OCI-LY3 (cell line): ENCODE results near the gene CFAP54.

ENCODE experiments used
- H2AFZ ChIP-seq: fragments of 200-600, 300-600 bp; shearing (Covaris generic); 2 replicates; pipeline ENCODE4 v1.6.0; 2014; ENCODE audit warnings: antibody characterized with exemption, low read depth, low read length
- H3K27ac ChIP-seq: fragments of 200-600, 300-600 bp; sonication (generic); 2 replicates; pipeline ENCODE4 v1.5.1; 2014; ENCODE audit warnings: mild to moderate bottlenecking, low read length, moderate library complexity, mixed read lengths
- H3K27me3 ChIP-seq: fragments of 200-600, 300-600 bp; sonication (generic); 2 replicates; pipeline ENCODE4 v1.6.1; 2014; ENCODE audit warnings: low read depth, low read length, mixed read lengths
- H3K36me3 ChIP-seq: fragments of 200-600, 300-600 bp; sonication (generic); replicated peaks from 2 replicates; pipeline ENCODE3; 2014; ENCODE audit warnings: low read depth, low read length, mixed read lengths
- H3K4me1 ChIP-seq: fragments of 300-600, 200-600 bp; sonication (generic); 2 replicates; pipeline ENCODE4 v1.6.1; 2014; ENCODE audit warnings: low read length, mixed read lengths
- H3K4me2 ChIP-seq: fragments of 200-600, 300-600 bp; sonication (generic); 2 replicates; pipeline ENCODE4 v1.6.1; 2014; ENCODE audit warnings: low read length, mixed read lengths
- H3K4me3 ChIP-seq: fragments of 300-600, 200-600 bp; sonication (generic); 2 replicates; pipeline ENCODE4 v1.5.1; 2014; ENCODE audit warnings: antibody characterized with exemption, mild to moderate bottlenecking, low read length, moderate library complexity
- H3K79me2 ChIP-seq: fragments of 300-600, 200-600 bp; shearing (Covaris generic); 2 replicates; pipeline ENCODE4 v1.6.1; 2014; ENCODE audit warnings: mild to moderate bottlenecking, low read length, mixed read lengths
- H3K9ac ChIP-seq: fragments of 300-600, 200-600 bp; shearing (Covaris generic); 2 replicates; pipeline ENCODE4 v1.6.0; 2014; ENCODE audit warnings: mild to moderate bottlenecking, low read length, moderate library complexity
- H3K9me3 ChIP-seq: fragments of 200-600, 300-600 bp; shearing (Covaris generic); 2 replicates; pipeline ENCODE4 v1.6.1; 2014; ENCODE audit warnings: low read length, mixed read lengths; ENCODE audit not compliant: insufficient read depth
- H4K20me1 ChIP-seq: fragments of 200-600, 300-600 bp; sonication (generic); 2 replicates; pipeline ENCODE4 v1.6.1; 2016; ENCODE audit warnings: low read length, mixed read lengths; ENCODE audit not compliant: insufficient read depth
- EZH2phosphoT487 ChIP-seq: fragments of 200-600 bp; shearing (Covaris generic); IDR thresholded peaks from 2 replicates; pipeline ENCODE4 v1.6.1; 2018; ENCODE audit warnings: antibody characterized with exemption, mixed run types, low read depth
- TF ChIP-seq, protein P1 (sequence below): fragments of 200-600, 300-600 bp; sonication (generic); IDR thresholded peaks from 2 replicates; pipeline ENCODE4 v1.5.1; 2014; ENCODE audit warnings: antibody characterized with exemption, low read length, low read depth

Gene CFAP54

GRCh38 chr12:96861656-96862055 lies 372.3 kb downstream of the CFAP54 start:
- Histone ChIP-seq H3K27ac (no peak overlapping the region), H3K36me3 (no peaks in the 10 kb centered on the region), H3K4me2 (no peak overlapping the region), H3K27me3 (no peaks in the 10 kb centered on the region), H3K79me2 (no peaks in the 10 kb centered on the region), H3K9ac (no peak overlapping the region), H3K4me1 (no peaks in the 10 kb centered on the region), H3K9me3 (no peaks in the 10 kb centered on the region), H3K4me3 (no peak overlapping the region), H4K20me1 (no peaks in the 10 kb centered on the region), H2AFZ (no peak overlapping the region)
- TF ChIP-seq EZH2phosphoT487 = no peak
- TF ChIP-seq, protein P1, sequence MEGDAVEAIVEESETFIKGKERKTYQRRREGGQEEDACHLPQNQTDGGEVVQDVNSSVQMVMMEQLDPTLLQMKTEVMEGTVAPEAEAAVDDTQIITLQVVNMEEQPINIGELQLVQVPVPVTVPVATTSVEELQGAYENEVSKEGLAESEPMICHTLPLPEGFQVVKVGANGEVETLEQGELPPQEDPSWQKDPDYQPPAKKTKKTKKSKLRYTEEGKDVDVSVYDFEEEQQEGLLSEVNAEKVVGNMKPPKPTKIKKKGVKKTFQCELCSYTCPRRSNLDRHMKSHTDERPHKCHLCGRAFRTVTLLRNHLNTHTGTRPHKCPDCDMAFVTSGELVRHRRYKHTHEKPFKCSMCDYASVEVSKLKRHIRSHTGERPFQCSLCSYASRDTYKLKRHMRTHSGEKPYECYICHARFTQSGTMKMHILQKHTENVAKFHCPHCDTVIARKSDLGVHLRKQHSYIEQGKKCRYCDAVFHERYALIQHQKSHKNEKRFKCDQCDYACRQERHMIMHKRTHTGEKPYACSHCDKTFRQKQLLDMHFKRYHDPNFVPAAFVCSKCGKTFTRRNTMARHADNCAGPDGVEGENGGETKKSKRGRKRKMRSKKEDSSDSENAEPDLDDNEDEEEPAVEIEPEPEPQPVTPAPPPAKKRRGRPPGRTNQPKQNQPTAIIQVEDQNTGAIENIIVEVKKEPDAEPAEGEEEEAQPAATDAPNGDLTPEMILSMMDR = no peak

- Histone ChIP-seq H2AFZ (no peak overlapping the region), H3K79me2 (no peaks in the 10 kb centered on the region), H3K27me3 (no peaks in the 10 kb centered on the region), H3K9me3 (no peaks in the 10 kb centered on the region), H3K27ac (no peak overlapping the region), H3K36me3 (no peaks in the 10 kb centered on the region), H3K4me3 (no peak overlapping the region), H3K9ac (no peak overlapping the region), H4K20me1 (no peaks in the 10 kb centered on the region), H3K4me2 (no peak overlapping the region), H3K4me1 (no peaks in the 10 kb centered on the region)
- no peak for TF ChIP-seq EZH2phosphoT487
- TF ChIP-seq, protein P1 = no peak
These were observed 372.9 kb downstream of the CFAP54 start for GRCh38 chr12:96862326-96862725.

GRCh38 chr12:96864335-96864734 lies 375.0 kb downstream of the CFAP54 start:
- H3K79me2 ChIP-seq = no peaks in the 10 kb centered on the region
- H3K4me2 ChIP-seq = no peak overlapping the region
- H4K20me1 ChIP-seq = no peaks in the 10 kb centered on the region
- H3K9ac ChIP-seq = no peak overlapping the region
- H3K36me3 ChIP-seq = no peaks in the 10 kb centered on the region
- H2AFZ ChIP-seq = no peak overlapping the region
- no peak overlapping the region for H3K27ac ChIP-seq
- H3K4me1 ChIP-seq = no peaks in the 10 kb centered on the region
- no peak overlapping the region for H3K4me3 ChIP-seq
- H3K27me3 ChIP-seq = no peaks in the 10 kb centered on the region
- H3K9me3 ChIP-seq = no peaks in the 10 kb centered on the region
- no peak for TF ChIP-seq EZH2phosphoT487
- TF ChIP-seq, protein P1 = no peak

GRCh38 chr12:96866801-96867590 lies 377.6 kb downstream of the CFAP54 start:
- H3K27ac ChIP-seq = no peak overlapping the region
- no peaks in the 10 kb centered on the region for H3K27me3 ChIP-seq
- no peak overlapping the region for H3K9ac ChIP-seq
- H4K20me1 ChIP-seq = no peaks in the 10 kb centered on the region
- H3K4me2 ChIP-seq = no peak overlapping the region
- H3K4me1 ChIP-seq = no peaks in the 10 kb centered on the region
- H3K4me3 ChIP-seq = no peak overlapping the region
- no peaks in the 10 kb centered on the region for H3K79me2 ChIP-seq
- H3K36me3 ChIP-seq = no peaks in the 10 kb centered on the region
- TF ChIP-seq, protein P1 = no peak
- no peak for TF ChIP-seq EZH2phosphoT487
- H2AFZ ChIP-seq = no peak overlapping the region
- H3K9me3 ChIP-seq = no peaks in the 10 kb centered on the region
